Activated naive CD4-positive, alpha-beta T cell treated with anti-CD3 and anti-CD28 coated beads for 36 hours (primary cell): ENCODE results near the gene LRAT. TPM values are rescaled to one million over a fixed set of nuclear protein-coding genes. Genes with fewer than 3 reads are reported as not detected.
"Not testable (repeated sequence)": the region's sequence is repeated elsewhere in the genome, so short reads cannot be mapped to it uniquely, and the experiment has no call there.

Source experiments
- CTCF ChIA-PET: fragments of 350-600 bp; sonication (Branson Sonifier 250); formaldehyde crosslinking; loops from one replicate; lab custom pipeline; 2021; ENCODE audit warnings: antibody characterized with exemption; lab: Charles Lee
- DNase-seq: peaks from one replicate; pipeline ENCODE4 v3.0.0-alpha.2; 2020
- H3K27ac Mint-ChIP-seq: one replicate; pipeline ENCODE4 v1.8.0; 2021; ENCODE audit warnings: mild to moderate bottlenecking, mixed read lengths
- H3K27me3 Mint-ChIP-seq: one replicate; pipeline ENCODE4 v1.8.0; 2021; ENCODE audit warnings: low read depth, mixed read lengths
- H3K36me3 Mint-ChIP-seq: one replicate; pipeline ENCODE4 v1.8.0; 2021; ENCODE audit warnings: low read depth, mixed read lengths
- H3K4me1 Mint-ChIP-seq: one replicate; pipeline ENCODE4 v1.8.0; 2021; ENCODE audit warnings: low read depth, mixed read lengths
- H3K4me3 Mint-ChIP-seq: one replicate; pipeline ENCODE4 v1.8.0; 2021; ENCODE audit warnings: mild to moderate bottlenecking, moderate library complexity, mixed read lengths
- H3K9me3 Mint-ChIP-seq: one replicate; pipeline ENCODE4 v1.8.0; 2021; ENCODE audit warnings: mixed read lengths
- intact Hi-C: fragments of 100-400 bp; cut with micrococcal nuclease; formaldehyde crosslinking; loops from one replicate; pipeline ENCODE4 v1.15.1; 2023
- total RNA-seq, 2 experiments: library from RNA; stranded (reverse); gene quantifications; one replicate each; pipeline ENCODE4 v1.2.3, GENCODE V29; 2021

LRAT gene
- total RNA-seq = not detected

DNA sequence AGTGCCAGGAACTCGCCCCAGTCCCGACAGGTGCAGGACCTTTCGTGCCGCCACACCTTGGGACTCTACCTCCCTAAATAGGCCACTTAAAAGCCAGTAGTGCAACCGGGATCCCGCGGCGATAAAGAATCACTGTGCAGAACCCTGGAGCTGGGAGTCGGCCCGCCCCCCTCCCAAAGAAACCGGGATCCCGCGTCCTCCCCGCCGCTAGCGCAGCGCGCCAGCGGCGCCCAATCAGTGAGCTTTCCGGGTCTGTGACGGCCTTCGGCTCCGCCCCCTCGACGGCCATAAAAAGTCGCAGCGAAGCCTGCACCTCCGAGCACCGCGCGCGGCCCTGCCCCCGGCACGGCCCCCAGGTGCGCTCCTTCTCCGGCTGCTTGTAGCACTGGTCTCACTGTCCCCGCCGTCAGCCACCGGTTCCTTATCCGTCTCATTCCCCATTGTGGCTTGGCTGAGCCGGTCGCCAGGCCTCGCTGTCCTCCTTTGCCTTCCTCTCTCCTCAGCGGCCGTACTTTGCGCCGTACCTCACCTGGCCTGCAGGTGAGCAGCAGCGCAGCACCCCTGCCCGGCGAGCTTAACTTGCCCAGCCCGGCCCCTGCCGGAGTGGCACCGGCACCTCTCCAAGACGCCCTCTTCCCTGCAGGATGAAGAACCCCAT, at the start of gene LRAT:
TSS of gene LRAT (plus strand) at position 318 of the 658 bp plus-strand sequence. CDS start at position 645, 327 bp downstream.
- H3K4me3 Mint-ChIP-seq = peak within 1 kb of the TSS; percentile 73
- H3K4me1 Mint-ChIP-seq = peaks cover 20% of the 10 kb centered on the region
- CTCF ChIA-PET = interaction anchor here (0.6 to 0.7 kb wide), 2 partner anchors 76 to 105 kb away, joined by 3 to 4 read pairs; no protein-coding TSS in a partner anchor
- peaks cover 67% of the 10 kb centered on the region for H3K27me3 Mint-ChIP-seq
- no peak within 1 kb of the TSS for H3K27ac Mint-ChIP-seq
- intact Hi-C loops = loop anchor here (2.0 to 10.0 kb wide), 2 partner anchors 193 to 249 kb away; partner anchors contain the start of genes DCHS2 and PLRG1
- H3K9me3 Mint-ChIP-seq = no peaks in the 10 kb centered on the region
- peak; percentile 49 for DNase-seq
- no peaks in the 10 kb centered on the region for H3K36me3 Mint-ChIP-seq

- CTCF ChIA-PET = interaction anchor here (0.7 kb wide), 1 partner anchor 19 kb away, joined by 4 read pairs; no protein-coding TSS in a partner anchor
- Mint-ChIP-seq H3K4me1 (no peaks in the 10 kb centered on the region), H3K27ac (no peak overlapping the region), H3K36me3 (no peaks in the 10 kb centered on the region), H3K9me3 (no peaks in the 10 kb centered on the region), H3K4me3 (no peak overlapping the region), H3K27me3 (peaks cover 12% of the 10 kb centered on the region)
- no peak for DNase-seq
- intact Hi-C loops = no loop called here
Observed at GRCh38 chr4:154707877-154708276, 35.9 kb upstream of the LRAT start.

DNA sequence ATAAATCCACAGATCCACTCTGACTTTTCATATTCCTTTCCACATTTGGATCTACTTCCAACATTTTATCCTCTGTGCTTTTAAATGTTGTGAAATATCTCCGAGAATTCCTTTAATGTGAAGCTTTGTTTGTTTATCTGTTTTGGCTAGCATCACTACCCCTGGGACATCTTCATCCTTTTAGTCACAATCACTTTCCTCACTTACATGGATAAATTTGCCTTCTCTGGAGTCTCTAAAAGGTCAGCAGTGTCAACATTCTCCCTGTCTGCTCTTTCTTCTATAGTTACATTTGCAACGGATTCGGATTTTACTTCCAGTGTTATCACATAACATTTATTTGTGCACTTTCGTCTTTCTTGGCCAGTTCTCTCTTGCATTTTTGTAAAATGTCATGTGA, 34.2 kb upstream of the LRAT start:
- H3K4me1 Mint-ChIP-seq = no peaks in the 10 kb centered on the region
- peaks cover 11% of the 10 kb centered on the region for H3K27me3 Mint-ChIP-seq

DNA sequence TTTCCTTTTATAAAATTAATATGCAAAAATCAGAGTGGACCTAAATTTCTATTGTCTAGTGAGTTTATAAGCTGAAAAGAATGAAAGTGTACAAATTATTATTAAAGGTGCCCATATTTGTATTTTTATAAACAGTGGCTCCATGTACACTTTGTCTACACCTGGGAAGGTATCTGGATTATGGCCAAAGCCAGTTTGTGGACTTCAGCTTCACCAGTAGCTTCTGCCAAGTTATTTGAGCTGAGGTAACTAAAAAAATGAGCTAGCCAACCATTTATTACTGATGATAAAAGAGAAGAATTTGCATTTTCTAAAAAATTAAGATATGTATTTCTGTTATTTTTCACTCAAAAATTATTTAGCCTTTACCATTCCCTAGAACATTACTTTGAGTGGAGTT, 32.3 kb upstream of the LRAT start:
- Mint-ChIP-seq H3K27ac (no peak overlapping the region), H3K4me1 (no peaks in the 10 kb centered on the region), H3K9me3 (no peaks in the 10 kb centered on the region), H3K36me3 (no peaks in the 10 kb centered on the region), H3K27me3 (peaks cover 11% of the 10 kb centered on the region), H3K4me3 (no peak overlapping the region)
- no peak for DNase-seq
- intact Hi-C loops = no loop called here
- CTCF ChIA-PET = interaction anchor here (0.5 kb wide), 1 partner anchor 74 kb away, joined by 3 read pairs; no protein-coding TSS in a partner anchor

More for the DNA sequence above, 34.2 kb upstream of the LRAT start:
- H3K27ac Mint-ChIP-seq = no peak overlapping the region
- CTCF ChIA-PET = no interaction called here
- no peaks in the 10 kb centered on the region for H3K9me3 Mint-ChIP-seq
- intact Hi-C loops = no loop called here
- H3K36me3 Mint-ChIP-seq = no peaks in the 10 kb centered on the region
- no peak for DNase-seq
- no peak overlapping the region for H3K4me3 Mint-ChIP-seq

DNA sequence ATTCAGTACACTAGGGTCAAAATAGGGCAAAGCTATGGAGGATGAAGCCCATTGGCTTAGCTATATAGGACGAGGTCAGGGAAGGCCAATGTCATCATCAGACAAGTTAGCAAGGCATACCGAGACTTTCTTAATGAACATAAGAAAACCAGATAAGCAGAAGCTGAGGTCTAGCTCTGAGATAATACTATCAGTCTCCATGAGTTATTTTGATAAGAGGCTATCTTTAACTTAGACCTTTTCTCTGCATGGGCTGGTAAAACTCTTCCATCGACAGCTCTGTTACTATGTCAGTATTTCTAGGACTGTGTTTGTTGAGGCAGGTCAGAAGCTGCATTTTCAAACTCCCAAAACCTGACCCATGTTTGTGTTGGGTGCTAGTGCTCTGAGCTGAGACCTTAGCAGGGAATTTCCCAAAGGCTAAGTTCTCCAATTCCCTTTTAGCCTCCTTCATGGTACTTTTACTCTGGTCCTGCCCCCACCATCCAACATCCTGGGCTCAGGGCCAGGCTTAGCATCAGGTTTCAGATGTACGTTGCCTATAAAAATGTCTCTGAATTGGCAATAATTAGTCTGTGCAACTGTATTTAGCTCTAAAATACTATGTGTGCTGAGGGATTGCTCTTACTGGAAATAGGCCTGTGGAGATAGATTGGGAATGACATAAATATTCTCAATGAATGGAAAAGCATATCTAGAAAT, 29.3 kb upstream of the LRAT start:
- intact Hi-C loops = no loop called here
- Mint-ChIP-seq H3K27ac (no peak overlapping the region), H3K9me3 (no peaks in the 10 kb centered on the region), H3K4me3 (no peak overlapping the region), H3K27me3 (peaks cover 6% of the 10 kb centered on the region), H3K36me3 (no peaks in the 10 kb centered on the region), H3K4me1 (no peaks in the 10 kb centered on the region)
- CTCF ChIA-PET = no interaction called here
- no peak for DNase-seq

GRCh38 chr4:154719087-154719486, 24.7 kb upstream of the LRAT start:
- intact Hi-C loops = no loop called here
- Mint-ChIP-seq H3K27ac (no peak overlapping the region), H3K4me1 (no peaks in the 10 kb centered on the region), H3K4me3 (no peak overlapping the region), H3K36me3 (no peaks in the 10 kb centered on the region), H3K9me3 (no peaks in the 10 kb centered on the region), H3K27me3 (no peaks in the 10 kb centered on the region)
- CTCF ChIA-PET = interaction anchor here (0.6 to 1.2 kb wide), 3 partner anchors 21 to 392 kb away, joined by 3 to 4 read pairs (median 3); no protein-coding TSS in a partner anchor
- no peak for DNase-seq

GRCh38 chr4:154720123-154720522, 23.7 kb upstream of the LRAT start:
- no peaks in the 10 kb centered on the region for H3K9me3 Mint-ChIP-seq
- H3K27me3 Mint-ChIP-seq = peaks cover 6% of the 10 kb centered on the region
- no peak for DNase-seq
- H3K36me3 Mint-ChIP-seq = no peaks in the 10 kb centered on the region
- H3K4me3 Mint-ChIP-seq = no peak overlapping the region
- no peak overlapping the region for H3K27ac Mint-ChIP-seq
- no peaks in the 10 kb centered on the region for H3K4me1 Mint-ChIP-seq
- CTCF ChIA-PET = no interaction called here
- intact Hi-C loops = no loop called here

- H3K36me3 Mint-ChIP-seq = no peaks in the 10 kb centered on the region
- intact Hi-C loops = no loop called here
- H3K4me1 Mint-ChIP-seq = no peaks in the 10 kb centered on the region
- H3K27me3 Mint-ChIP-seq = peaks cover 12% of the 10 kb centered on the region
- DNase-seq = no peak
- H3K27ac Mint-ChIP-seq = no peak overlapping the region
- no peaks in the 10 kb centered on the region for H3K9me3 Mint-ChIP-seq
- CTCF ChIA-PET = no interaction called here
- no peak overlapping the region for H3K4me3 Mint-ChIP-seq
Observed at GRCh38 chr4:154720618-154721267, 23.1 kb upstream of the LRAT start.

GRCh38 chr4:154722262-154722661, 21.5 kb upstream of the LRAT start:
- CTCF ChIA-PET = interaction anchor here (1.0 kb wide), 1 partner anchor 85 kb away, joined by 3 read pairs; no protein-coding TSS in a partner anchor

DNA sequence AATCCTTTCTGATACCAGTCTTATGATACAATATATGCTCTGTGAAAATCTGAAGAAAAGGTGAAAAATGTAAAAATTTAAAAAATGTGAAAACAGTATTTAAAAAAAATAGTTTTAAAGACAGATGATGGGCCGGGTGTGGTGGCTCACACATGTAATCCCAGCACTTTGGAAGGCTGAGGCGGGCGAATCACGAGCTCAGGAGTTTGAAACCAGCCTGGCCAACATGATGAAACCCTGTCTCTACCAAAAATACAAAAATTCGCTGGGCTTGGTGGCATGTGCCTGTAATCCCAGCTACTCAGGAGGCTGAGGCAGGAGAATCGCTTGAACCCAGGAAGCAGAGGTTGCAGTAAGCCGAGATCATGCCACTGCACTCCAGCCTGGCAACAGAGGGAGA, 20.2 kb upstream of the LRAT start:
- H3K27me3 Mint-ChIP-seq = peaks cover 18% of the 10 kb centered on the region
- H3K36me3 Mint-ChIP-seq, CTCF ChIA-PET, H3K27ac Mint-ChIP-seq, DNase-seq, intact Hi-C loops, H3K9me3 Mint-ChIP-seq, H3K4me3 Mint-ChIP-seq, H3K4me1 Mint-ChIP-seq: not testable (repeated sequence)

More at GRCh38 chr4:154722262-154722661, 21.5 kb upstream of the LRAT start:
- no peak overlapping the region for H3K27ac Mint-ChIP-seq
- intact Hi-C loops = no loop called here
- peaks cover 15% of the 10 kb centered on the region for H3K27me3 Mint-ChIP-seq
- DNase-seq = no peak
- no peaks in the 10 kb centered on the region for H3K9me3 Mint-ChIP-seq
- no peaks in the 10 kb centered on the region for H3K4me1 Mint-ChIP-seq
- H3K4me3 Mint-ChIP-seq = no peak overlapping the region
- H3K36me3 Mint-ChIP-seq = no peaks in the 10 kb centered on the region

GRCh38 chr4:154727540-154727939, 16.3 kb upstream of the LRAT start:
- intact Hi-C loops = no loop called here

DNA sequence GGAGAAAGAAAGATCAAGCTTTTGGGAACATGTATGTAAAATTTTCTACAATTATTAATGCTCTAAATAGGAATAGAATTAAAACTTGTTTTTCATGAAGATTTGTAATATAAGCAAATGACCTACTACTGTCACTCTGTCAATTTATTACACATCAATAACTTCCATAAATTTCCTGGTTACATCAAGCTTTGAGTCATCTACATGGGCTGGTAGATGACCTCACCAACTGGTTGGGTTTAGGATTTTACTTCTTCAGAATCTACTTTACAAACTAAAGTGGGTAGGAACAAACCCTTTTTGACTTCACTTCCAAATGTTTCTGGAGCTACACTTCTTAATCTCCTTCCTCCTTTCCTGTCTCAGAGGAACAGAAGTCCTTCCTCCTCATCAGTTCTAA, 12.0 kb upstream of the LRAT start:
- DNase-seq = no peak
- intact Hi-C loops = no loop called here
- Mint-ChIP-seq H3K4me1 (no peaks in the 10 kb centered on the region), H3K36me3 (no peaks in the 10 kb centered on the region), H3K4me3 (no peak overlapping the region), H3K27ac (no peak overlapping the region), H3K9me3 (no peaks in the 10 kb centered on the region), H3K27me3 (peaks cover 21% of the 10 kb centered on the region)
- CTCF ChIA-PET = interaction anchor here (1.6 kb wide), 1 partner anchor 46 kb away, joined by 3 read pairs; no protein-coding TSS in a partner anchor

More at GRCh38 chr4:154727540-154727939, 16.3 kb upstream of the LRAT start:
- H3K27me3 Mint-ChIP-seq = peaks cover 21% of the 10 kb centered on the region
- H3K4me1 Mint-ChIP-seq = no peaks in the 10 kb centered on the region
- H3K9me3 Mint-ChIP-seq = no peaks in the 10 kb centered on the region
- no peak overlapping the region for H3K27ac Mint-ChIP-seq
- CTCF ChIA-PET = no interaction called here
- no peak for DNase-seq
- H3K4me3 Mint-ChIP-seq = no peak overlapping the region
- H3K36me3 Mint-ChIP-seq = no peaks in the 10 kb centered on the region
